GM19397 (cell line): ENCODE data around the gene TMEM238.
"Not testable (repeated sequence)": the region's sequence is repeated elsewhere in the genome, so short reads cannot be mapped to it uniquely, and the experiment has no call there.

ENCODE experiments used
- ATAC-seq: cut with Tn5 transposase; IDR thresholded peaks from one replicate; pipeline ENCODE4 v1.9.1; 2021; ENCODE audit warnings: mild to moderate bottlenecking, moderate library complexity; ENCODE audit not compliant: unreplicated experiment

Gene TMEM238, protein sequence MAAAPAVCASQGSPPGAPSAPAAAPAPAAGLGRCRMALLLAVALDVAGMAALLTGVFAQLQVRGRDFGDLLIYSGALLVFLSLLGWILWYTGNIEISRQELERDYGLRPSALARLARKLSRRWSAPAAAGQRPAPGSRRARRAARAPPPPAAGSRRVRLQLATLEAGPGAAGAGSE

DNA sequence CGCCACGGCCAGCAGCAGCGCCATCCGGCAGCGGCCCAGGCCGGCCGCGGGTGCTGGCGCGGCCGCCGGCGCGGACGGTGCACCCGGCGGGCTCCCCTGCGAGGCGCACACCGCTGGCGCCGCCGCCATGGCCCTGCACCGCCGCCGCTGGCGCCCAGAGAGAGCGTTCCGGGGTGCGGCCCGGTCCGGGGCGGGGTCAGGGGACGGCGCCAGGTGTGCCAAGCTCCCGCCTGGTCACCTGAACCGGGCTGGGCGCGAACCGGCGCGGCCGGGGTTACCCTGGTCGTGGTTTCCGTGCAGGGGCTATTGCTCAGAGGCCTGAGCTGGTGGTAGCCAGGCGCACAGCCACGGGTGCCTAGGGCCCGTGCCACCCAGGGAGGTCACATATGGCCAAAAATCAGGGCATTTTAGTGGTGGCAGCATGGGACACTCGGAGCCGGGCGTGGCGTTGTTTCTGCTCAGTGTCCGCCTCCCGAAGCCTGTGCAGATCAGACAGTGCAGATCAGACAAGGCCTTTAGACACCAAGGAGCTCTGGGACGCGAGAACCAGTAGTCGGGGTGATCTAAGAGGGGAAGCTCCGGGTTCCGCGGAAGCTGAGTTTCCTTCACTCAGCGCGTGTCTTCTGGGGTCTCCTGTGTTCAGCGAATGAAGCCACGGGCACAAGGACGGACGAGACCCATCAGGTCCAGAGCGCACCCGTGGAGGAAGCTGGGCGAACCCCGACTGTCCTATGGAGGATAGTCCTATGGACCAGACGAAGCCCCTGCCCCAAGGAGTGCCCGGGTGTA is at the start of gene TMEM238:
Gene TMEM238, minus strand, starts transcription at position 162 of the 789 bp plus-strand sequence. Its CDS starts 33 bp downstream, at position 129.
- no peak for ATAC-seq

DNA sequence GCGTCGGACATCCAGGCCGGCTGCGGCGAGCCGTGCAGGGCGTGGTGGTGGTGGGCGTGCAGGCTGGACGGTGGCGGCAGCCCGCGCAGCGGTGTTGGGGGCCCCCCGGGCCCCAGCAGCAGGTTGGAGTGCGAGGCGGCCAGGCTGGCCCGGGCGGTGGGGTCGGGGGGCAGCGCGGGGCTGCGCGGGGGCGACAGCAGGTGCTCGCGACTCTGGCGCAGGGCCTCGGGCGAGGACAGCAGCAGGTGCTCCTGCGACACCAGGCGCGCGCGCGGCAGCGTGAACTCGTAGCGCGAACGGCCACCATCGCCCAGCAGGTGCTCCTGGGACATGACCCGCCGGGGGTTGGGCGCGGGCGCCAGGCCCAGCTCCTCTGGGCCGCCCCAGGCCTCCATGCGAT is 49.2 kb upstream of the TMEM238 start:
- ATAC-seq, result no peak

DNA sequence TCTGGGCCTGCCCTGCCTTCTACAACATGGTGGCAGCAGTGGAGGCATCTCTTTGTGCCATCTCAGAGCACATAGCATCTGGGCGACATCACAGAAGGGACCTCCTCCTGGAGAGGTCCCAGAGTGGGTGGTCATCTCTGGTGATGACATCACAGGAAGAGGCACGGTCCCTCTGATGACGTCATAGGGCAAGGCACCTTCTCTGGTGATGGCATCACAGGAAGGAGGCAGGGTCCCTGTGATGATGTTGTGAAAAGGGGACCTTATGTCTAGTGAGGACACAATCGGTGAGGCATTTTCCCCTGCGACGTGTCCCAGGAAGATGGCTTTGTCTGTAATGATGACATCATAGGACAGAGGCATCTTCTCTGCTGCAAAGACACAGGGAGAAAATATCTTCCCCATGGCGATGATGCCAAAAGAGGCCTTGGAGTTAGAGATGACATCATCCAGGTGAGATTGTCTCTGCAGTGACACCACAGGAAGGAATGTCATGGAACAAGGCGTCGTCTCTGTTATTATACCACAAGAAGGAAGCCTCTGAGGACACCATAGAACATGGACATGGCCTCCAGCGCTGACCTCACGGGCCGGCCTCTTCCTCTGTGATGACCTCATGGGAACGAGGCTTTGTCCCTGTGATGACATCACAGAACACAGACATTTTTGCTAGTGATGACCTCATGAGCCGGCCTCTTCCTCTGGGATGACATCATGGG is 48.3 kb upstream of the TMEM238 start:
- ATAC-seq, result no peak

DNA sequence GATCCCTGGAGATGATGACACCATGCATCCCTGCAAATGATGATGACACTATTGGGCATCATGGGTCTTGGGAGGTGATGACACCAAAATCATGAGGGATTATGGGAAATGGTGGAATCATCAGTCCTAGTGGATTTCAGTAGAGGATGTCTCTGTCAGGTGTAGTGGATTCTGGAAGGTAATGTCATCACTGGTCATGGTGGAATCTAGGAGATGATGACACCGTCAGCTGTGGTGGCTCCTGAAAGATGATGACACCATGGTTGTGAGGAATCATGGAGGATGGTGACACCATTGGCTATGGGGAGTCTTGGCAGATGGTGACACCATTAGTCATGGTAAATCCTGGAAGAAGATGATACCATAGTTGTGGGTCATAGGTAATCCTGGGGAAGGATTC is 47.1 kb upstream of the TMEM238 start:
- no peak for ATAC-seq

DNA sequence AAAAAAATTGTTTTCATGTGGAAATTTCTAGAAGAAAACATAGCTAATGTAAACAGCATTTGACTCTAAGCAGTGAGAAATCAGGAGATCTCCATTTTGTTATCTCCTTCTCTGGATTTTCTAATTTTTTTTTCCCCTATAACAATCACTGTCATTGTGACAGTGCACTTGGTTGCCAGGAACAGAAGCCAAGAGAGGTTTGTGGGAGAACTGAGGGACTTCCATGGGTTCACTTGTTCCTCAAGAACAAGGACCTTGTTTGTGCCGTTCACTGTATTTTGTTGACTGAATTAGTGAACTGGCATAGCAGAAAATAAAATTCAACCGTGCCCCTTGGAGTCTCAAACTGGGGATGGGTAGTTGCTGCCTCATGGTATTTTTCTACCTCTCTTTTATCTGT is 42.0 kb upstream of the TMEM238 start:
- no peak for ATAC-seq

DNA sequence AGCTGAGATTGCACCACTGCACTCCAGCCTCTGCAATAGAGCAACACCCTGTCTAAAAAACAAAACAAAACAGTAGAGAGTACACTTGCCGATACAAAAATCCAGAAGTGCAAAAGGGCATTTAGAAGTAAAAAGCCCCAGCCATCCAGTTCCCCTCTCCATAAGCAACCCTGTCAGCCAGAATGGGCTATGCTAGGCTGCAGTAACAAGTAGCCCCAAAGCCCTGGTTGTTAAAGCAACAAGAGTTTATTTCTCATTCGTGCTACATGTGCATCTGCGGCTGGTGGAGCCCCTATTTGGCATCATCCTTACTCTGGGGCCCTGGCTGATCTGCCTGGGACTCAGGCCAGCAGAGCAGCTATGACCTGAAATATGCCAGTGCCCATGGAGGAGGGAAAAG is 40.4 kb upstream of the TMEM238 start:
- no peak for ATAC-seq

DNA sequence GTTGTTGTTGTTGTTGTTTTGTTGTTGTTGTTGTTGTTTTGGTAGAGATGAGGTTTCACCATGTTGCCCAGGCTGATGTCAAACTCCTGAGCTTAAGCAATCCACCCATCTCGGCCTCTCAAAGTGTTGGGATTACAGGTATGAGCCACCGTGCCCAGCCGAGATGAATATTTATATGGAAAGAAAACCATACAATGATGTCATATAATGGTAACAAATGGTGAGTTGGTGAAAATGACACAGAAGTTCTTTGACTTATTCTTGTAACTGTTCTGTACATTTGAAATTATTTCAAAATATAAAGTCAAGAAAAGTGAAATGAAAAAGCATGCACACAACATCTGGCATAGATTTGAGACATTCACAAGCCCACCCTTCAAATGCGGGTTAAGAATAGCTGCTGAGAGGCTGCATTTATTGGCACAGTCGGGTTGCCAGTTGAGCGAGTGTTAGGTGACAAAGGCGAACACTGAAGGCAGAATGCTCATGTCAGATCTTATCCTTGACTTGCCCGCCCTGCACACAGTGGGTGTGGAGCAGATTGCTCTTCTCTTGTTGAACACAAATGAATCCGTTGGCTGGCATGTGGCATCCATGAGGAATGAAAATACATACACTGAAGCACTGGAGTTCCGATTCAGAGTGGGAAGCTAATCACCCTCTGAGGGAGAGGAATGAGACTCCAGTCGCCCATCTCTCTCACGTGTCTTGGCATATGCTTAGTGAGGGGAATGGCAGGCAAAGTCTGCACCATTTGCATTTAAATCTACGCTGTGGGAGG is 39.3 kb upstream of the TMEM238 start:
- no peak for ATAC-seq

DNA sequence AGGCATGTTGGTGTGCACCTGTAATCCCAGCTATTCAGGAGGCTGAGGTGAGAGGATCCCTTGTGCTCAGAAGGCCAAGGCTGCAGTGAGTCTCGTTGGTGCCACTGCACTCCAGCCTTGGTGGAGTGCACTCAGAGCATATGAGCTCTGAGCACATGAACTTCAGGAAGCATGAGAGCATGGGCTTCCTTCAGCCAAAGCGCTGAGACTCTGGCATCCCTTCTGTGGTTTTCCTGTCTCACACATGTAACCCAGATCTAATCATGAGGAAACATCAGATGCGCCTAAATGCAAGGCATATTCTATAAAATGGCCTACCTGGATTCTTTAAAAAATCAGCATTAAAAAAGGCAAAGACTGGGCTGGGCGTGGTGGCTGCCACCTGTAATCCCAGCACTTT is 37.2 kb upstream of the TMEM238 start:
- ATAC-seq, result not testable (repeated sequence)

DNA sequence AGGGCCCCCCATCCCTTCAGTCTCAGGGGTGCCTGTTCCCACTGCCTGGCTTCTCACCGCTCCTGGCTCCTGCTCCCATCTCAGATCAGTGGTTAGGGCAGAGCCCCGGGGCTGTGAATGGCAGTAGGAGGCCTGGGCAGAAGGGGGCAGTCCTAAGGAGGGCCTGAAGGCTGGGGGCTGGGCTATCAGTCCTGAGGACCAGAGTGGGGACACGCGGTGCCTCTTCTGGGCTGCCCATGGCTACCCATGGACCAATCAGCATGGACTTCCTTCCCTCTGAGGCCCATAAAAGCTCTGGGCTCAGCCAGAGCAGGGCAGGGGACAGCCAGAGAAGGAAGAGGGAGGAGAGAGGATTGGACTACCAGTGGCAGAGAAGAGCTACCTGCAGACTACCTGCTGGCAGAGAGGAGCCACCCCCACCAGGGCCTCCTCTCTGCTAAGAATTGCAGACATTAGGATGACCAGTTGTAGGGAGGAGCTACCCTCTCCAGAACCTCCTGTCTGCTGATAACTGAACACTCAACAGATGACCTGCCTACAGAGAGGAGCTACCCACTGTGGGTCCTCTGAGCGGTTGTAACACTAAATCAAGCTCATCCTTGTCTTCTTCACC is 35.6 kb upstream of the TMEM238 start:
- no peak for ATAC-seq

DNA sequence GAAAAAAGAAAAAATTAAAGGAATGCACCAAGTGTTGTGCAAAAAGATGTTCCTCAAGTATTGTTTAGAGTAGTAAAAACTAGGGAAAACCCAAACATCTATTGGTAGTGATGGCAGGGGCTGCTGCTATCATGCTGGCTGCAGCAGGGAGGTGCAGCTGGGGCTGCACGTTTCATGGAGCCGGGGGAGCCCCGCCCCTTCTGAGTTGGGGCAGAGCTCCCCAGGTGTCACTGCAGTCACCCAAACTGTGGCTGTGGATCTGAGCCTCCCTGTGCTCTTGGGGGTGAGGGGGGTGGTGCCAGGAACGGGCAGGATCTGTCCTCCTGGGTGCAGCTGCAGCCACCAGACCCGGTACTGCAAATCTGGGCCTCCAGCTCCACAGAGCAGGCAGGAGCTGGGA is 35.0 kb upstream of the TMEM238 start:
- ATAC-seq, result no peak

DNA sequence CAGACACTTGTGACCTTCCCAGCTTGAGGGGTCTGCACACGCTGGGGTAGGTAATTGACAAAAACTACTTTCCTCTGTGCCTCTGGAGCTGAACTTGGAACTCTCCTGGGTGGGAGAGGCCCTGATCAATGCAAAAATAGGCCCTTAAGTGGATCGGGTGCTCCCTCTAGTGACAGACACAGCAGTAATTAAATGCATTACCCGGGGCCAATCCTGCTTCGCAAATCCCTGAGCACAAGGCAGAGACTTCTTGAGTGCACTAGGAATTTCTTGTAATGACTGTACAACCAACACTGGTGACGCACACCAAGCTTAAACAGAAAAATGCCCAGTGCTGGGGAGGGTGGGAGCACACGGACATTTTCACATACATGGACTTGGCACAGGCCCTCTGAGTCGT is 34.1 kb upstream of the TMEM238 start:
- ATAC-seq, result no peak

DNA sequence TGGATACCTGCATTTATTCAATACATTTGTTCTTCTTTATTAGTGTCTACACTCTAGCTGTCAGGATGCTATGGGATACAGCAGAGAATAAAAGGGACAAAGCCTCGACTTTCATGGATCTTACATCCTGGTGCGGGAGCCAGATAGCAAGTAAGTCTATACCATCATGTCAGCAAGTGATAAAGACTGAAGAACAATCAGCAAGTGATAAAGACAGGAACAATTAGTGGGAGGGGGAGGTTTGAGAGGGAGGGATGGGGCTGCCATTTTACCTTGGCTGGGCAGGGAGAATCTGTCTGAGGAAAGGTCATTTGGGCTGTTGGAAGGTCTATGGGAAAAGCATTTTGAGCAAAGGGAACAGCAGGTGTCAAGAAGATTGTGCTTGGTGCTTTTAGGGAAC is 26.1 kb upstream of the TMEM238 start:
- ATAC-seq, result no peak

DNA sequence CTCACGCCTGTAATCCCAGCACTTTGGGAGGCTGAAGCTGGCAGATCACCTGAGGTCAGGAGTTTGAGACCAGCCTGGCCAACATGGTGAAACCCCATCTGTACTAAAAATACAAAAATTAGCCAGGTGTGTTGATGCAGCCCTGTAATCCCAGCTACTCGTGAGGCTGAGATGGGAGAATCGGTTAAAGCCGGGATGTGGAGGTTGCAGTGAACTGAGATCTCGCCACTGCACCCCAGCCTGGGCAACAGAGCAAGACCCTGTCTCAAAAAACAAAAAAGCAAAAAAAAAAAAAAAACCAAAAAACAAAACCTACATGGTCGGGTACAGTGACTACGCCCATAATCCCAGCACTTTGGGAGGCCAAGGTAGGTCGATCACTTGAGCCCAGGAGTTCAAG is 25.1 kb upstream of the TMEM238 start:
- ATAC-seq, result not testable (repeated sequence)

DNA sequence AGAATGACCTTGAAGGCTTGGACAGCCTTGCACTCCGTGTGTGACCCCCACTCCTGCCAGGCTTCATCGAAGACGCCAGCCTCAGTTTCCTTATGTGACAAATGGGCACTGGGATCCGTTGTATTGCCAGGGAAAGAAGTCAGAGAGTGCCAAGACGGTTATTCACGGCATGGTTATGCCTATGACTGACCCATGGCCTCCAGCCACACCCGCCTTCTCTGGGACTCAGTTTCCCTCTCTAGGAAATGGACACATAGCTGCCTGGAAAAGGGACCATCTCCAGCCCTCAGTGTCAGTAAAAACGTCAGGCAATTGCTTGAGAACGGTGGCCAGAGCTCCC is 24.4 kb upstream of the TMEM238 start:
- ATAC-seq, result no peak

DNA sequence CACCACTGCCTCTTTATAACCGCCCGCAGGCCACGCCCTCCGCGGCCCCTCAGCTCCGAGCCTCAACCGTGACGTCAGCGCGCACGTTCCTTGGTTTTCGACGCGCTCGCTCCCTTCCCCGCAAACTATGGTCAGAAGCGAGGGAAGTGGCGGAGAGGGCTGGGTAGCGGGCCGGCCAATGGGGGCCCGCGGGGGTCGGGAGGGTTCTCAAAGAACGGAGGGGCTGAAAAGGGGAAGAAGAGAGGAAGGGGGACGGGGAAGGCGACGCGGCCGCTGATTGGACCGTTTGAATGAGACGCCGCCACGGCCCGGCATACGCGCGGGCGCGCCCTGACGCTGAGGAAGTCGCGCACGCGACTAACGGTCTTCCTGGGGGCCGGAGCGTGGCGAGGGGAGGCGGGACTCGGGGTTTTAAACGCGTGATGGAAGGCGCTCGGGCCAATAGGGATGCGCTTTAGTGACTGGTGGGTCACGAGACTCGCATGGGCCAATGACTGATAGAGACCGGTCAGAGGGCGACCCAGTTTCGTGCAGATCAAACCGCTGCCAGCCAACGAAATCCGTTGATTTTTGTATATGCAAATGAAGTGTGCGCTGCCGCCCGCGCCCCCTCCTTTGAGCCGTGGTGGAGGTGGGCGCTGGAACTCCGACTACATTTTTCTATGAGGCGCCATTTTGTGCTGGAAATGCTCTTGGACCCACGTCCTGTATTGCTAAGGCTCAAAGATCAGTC is 23.9 kb upstream of the TMEM238 start:
- peak; percentile 83 for ATAC-seq

DNA sequence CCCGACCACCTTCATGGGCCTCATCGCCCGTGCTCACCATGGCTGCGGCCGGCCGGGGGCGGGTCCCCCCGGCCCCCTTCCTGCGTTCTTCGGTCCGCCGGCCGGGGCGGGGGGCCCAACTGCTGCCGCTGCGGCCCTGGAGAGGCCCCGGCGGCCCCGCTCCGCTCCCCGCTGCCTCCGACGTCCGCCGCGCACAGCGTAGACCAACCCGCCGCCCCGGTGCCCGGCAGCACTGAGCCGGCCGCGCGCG is 23.4 kb upstream of the TMEM238 start, which contains the start of gene UBE2S:
Gene UBE2S, minus strand, starts transcription at position 239 of the 250 bp plus-strand sequence. Its CDS starts 199 bp downstream, at position 40.
- peak; percentile 27 for ATAC-seq

DNA sequence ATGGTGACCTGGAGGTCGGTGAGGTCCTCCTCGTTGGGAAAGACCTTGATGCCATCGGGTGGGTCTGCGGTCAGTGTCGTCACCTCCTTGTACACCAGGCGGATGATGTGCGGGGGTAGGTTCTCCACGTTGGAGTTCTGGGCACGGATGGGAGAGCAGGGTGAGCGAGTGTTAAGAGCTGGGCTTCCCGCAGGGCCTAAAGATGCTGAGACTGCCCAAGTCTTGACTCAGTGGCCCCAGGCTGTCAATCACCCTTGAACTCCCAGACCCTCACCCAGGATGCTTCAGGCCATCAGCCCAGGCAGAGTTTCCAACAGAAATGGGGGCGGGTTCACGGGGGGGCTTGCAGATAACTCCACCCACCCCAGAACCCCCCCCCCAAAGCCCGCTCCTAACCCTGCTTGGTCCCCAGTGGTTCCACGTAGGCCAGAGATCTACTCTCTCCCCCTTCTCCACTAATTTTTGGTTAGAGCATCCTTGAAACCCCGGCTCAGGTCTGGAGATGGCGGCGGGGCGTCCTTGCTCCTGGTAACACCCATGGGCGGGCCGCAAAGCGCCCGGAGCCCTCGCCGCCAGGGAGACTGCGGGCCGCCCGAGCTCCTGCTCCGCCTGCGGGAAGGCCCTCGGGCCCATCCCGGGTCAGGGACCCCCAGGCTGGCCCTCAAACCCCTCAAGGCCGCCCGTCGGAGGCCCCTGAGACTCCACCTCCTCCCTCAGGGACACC is 22.9 kb upstream of the TMEM238 start:
- ATAC-seq, result no peak

DNA sequence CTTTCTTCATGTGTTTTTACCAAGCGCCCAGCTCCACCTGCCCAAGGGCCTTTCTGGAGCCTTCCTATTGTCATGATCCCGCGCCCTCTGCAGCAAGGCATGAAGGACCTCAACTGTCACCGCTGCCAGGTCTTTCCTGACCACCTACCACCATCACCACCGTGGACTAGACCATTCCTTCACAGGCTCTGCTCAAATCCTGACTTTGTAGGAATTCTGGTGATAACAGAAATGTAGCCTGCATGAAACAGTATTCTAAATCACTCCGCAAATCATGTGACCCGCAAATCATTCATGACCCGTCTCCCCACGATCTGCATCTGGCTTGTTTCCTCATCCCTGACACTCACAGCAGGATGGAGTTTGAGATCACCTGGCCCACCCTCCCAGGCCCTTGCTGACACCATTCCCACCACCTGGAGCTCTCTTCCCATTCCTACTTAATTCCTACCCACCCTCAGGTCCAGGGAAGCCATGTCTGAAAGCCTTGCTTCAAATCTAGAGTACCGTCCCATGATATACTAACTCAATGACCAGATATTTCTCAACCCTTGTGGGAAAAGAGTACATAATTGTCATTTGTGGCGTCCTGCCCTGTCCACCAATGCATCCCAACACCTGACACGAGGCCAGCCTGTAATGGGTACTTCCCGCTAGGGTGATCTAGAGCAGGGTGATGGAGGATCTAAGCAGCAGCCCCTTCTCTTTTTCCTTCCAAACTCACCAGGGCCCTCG is 22.2 kb upstream of the TMEM238 start:
- ATAC-seq, result no peak

DNA sequence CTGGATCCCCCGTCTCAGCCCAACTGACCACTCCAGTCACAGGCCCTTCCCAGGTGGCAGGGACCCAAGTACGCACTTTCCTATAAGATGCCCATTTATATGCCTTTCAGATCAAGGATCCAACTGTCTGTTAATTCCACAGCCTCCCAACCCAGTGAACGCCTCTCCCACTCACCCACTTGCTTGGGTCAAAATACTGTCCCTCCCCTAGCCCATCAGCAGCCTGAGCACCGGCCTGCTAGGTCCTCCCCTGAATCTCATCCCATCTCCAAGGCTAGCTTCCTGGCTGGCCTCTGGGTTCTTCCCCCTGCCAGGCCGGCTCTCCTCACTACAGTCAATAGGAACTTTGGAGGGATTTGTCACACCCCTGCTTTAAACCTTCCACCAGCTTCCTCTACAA is 21.5 kb upstream of the TMEM238 start:
- no peak for ATAC-seq
